Measurements from ENCODE around the gene TAF11L9.
"Not testable (repeated sequence)": the region's sequence is repeated elsewhere in the genome, so short reads cannot be mapped to it uniquely, and the experiment has no call there.

TAF11L9 gene

GRCh38 chr5:17594255-17594654 lies at the start of gene TAF11L9:
TAF11L9 (minus strand) TSS chr5:17594394.
- in situ Hi-C loops (cut with MboI; ENCODE audit: low pct_unique_long_range_greater_than_20kb, low sequenced_read_pairs, unreplicated experiment), result not testable (repeated sequence)

GRCh38 chr5:17634160-17634559 lies 40.0 kb upstream of the TAF11L9 start, which contains the start of gene TAF11L14:
TAF11L14 (plus strand) TSS chr5:17634460.
- in situ Hi-C loops (cut with MboI; ENCODE audit: low pct_unique_long_range_greater_than_20kb, low sequenced_read_pairs, unreplicated experiment), result no loop called here
- no peak for DNase-seq (ENCODE audit: low spot score)
- TF ChIP-seq CTCF (IDR thresholded peaks at IDR 0.05; ENCODE audit: extremely low read depth, insufficient read depth, missing control alignments), result no peak

More at GRCh38 chr5:17594255-17594654, at the start of gene TAF11L9:
- not testable (repeated sequence) for DNase-seq (ENCODE audit: low spot score)

GRCh38 chr5:17631788-17632187 lies 37.6 kb upstream of the TAF11L9 start, which contains the start of gene TAF11L13:
TAF11L13 (plus strand) TSS chr5:17632088.
- DNase-seq (ENCODE audit: low spot score); in situ Hi-C loops (cut with MboI; ENCODE audit: low pct_unique_long_range_greater_than_20kb, low sequenced_read_pairs, unreplicated experiment): not testable (repeated sequence)

GRCh38 chr5:17625686-17626085 lies 31.5 kb upstream of the TAF11L9 start:
- no peak for TF ChIP-seq CTCF (IDR thresholded peaks at IDR 0.05; ENCODE audit: extremely low read depth, insufficient read depth, missing control alignments)
- DNase-seq (ENCODE audit: low spot score), result no peak
- in situ Hi-C loops (cut with MboI; ENCODE audit: low pct_unique_long_range_greater_than_20kb, low sequenced_read_pairs, unreplicated experiment), result no loop called here

GRCh38 chr5:17620627-17621026 lies 26.4 kb upstream of the TAF11L9 start:
- TF ChIP-seq CTCF (IDR thresholded peaks at IDR 0.05; ENCODE audit: extremely low read depth, insufficient read depth, missing control alignments), result no peak
- DNase-seq (ENCODE audit: low spot score), result no peak
- in situ Hi-C loops (cut with MboI; ENCODE audit: low pct_unique_long_range_greater_than_20kb, low sequenced_read_pairs, unreplicated experiment), result no loop called here

GRCh38 chr5:17619354-17619753 lies 25.2 kb upstream of the TAF11L9 start:
- in situ Hi-C loops (cut with MboI; ENCODE audit: low pct_unique_long_range_greater_than_20kb, low sequenced_read_pairs, unreplicated experiment), result no loop called here
- DNase-seq (ENCODE audit: low spot score), result no peak
- TF ChIP-seq CTCF (IDR thresholded peaks at IDR 0.05; ENCODE audit: extremely low read depth, insufficient read depth, missing control alignments), result no peak

- in situ Hi-C loops (cut with MboI; ENCODE audit: low pct_unique_long_range_greater_than_20kb, low sequenced_read_pairs, unreplicated experiment), result no loop called here
- no peak for TF ChIP-seq CTCF (IDR thresholded peaks at IDR 0.05; ENCODE audit: extremely low read depth, insufficient read depth, missing control alignments)
- DNase-seq (ENCODE audit: low spot score), result no peak
Measured at GRCh38 chr5:17614872-17615605, 20.8 kb upstream of the TAF11L9 start.

GRCh38 chr5:17610092-17610491 lies 15.9 kb upstream of the TAF11L9 start, which contains the start of gene TAF11L12:
TAF11L12 (plus strand) TSS chr5:17610392.
- in situ Hi-C loops (cut with MboI; ENCODE audit: low pct_unique_long_range_greater_than_20kb, low sequenced_read_pairs, unreplicated experiment); DNase-seq (ENCODE audit: low spot score): not testable (repeated sequence)

- DNase-seq (ENCODE audit: low spot score); in situ Hi-C loops (cut with MboI; ENCODE audit: low pct_unique_long_range_greater_than_20kb, low sequenced_read_pairs, unreplicated experiment): not testable (repeated sequence)
Measured at GRCh38 chr5:17607461-17607860, 13.3 kb upstream of the TAF11L9 start.
